K562 (cell line): ENCODE data around the gene THBS2. TPM values are rescaled to one million over a fixed set of nuclear protein-coding genes. Genes with fewer than 3 reads are reported as not detected.
A peak's percentile ranks its signal among the peaks of the same experiment; 100 is the strongest.

ENCODE experiments used
- ATAC-seq: fragments of 200-7000 bp; cut with Tn5 transposase; 3 replicates; pipeline ENCODE4 v1.9.1; 2020; ENCODE audit warnings: moderate library complexity
- Bru-seq: library from RNA; stranded (reverse); fragments of 400-500 nt; gene quantifications from one replicate; lab custom pipeline; 2021; lab: Mats Ljungman, UMichigan
- BruChase-seq, 2 experiments: library from RNA; stranded (reverse); fragments of 400-500 nt; gene quantifications; one replicate each; lab custom pipeline; 2021; lab: Mats Ljungman, UMichigan
- BruUV-seq: library from RNA; stranded (reverse); fragments of 400-500 nt; replicated peaks from 2 replicates; lab custom pipeline; 2021; lab: Mats Ljungman, UMichigan
- CTCF ChIA-PET: fragments of 300-600 bp; formaldehyde crosslinking; extraction: SDS; loops from one replicate; lab custom pipeline; 2021; ENCODE audit warnings: low intra/inter-chr PET ratio; lab: Yijun Ruan, JAX
- POLR2A ChIA-PET: fragments of 300-600, 350-650 bp; sonication (Branson Sonifier 250); formaldehyde crosslinking; extraction: SDS; loops from one replicate; lab custom pipeline; 2021; ENCODE audit warnings: antibody characterized with exemption, inconsistent platforms; lab: Yijun Ruan, JAX
- DNase-seq, 4 experiments: peaks; one replicate each; pipeline versions ENCODE4 v3.0.0 to v3.0.0-alpha.2; 2011 to 2018; ENCODE audit warnings: low spot score in 3 of 4, mixed read lengths in 3 of 4; ENCODE audit errors: extremely low read depth in 1 of 4
- FAIRE-seq: peaks from 2 replicates; lab custom pipeline; 2011; peaks lifted over from hg19 to GRCh38; lab: Jason Lieb, UNC
- H2AFZ ChIP-seq: 2 replicates; pipeline ENCODE4 v1.6.0; 2011; ENCODE audit warnings: low read depth, low read length, control low read depth, inconsistent platforms
- H3K27ac ChIP-seq: fragments of 200-600 bp; 3 replicates; pipeline ENCODE4 v1.8.0; 2011; ENCODE audit warnings: low read depth, mild to moderate bottlenecking, control low read depth, inconsistent platforms, low read length, moderate library complexity, mixed read lengths; ENCODE audit errors: extremely low read depth
- H3K27me3 ChIP-seq, 2 experiments: fragments of 300-600 bp in 1 of 2; 2 replicates in 1 of 2; 3 replicates in 1 of 2; pipeline versions ENCODE4 v1.6.0 to v1.8.0; 2011; ENCODE audit warnings: inconsistent platforms in 2 of 2, low read length in 2 of 2, mild to moderate bottlenecking in 1 of 2, mixed read lengths in 1 of 2, moderate library complexity in 1 of 2; ENCODE audit not compliant: control insufficient read depth in 2 of 2, insufficient read depth in 2 of 2
- H3K36me3 ChIP-seq: fragments of 300-600 bp; 3 replicates; pipeline ENCODE4 v1.8.0; 2011; ENCODE audit warnings: mild to moderate bottlenecking, low read length, inconsistent platforms; ENCODE audit not compliant: control insufficient read depth, insufficient read depth
- H3K4me1 ChIP-seq, 2 experiments: fragments of 200-600 bp in 1 of 2; replicated peaks in 1 of 2; 2 replicates in 1 of 2; 3 replicates in 1 of 2; pipeline versions ENCODE4 v1.5.1 to v1.8.0; 2011; ENCODE audit warnings: inconsistent platforms in 2 of 2, low read length in 2 of 2, mild to moderate bottlenecking in 1 of 2, mixed read lengths in 1 of 2, moderate library complexity in 1 of 2; ENCODE audit not compliant: control insufficient read depth in 2 of 2, insufficient read depth in 2 of 2
- H3K4me2 ChIP-seq: 2 replicates; pipeline ENCODE4 v1.6.1; 2011; ENCODE audit warnings: low read length, control low read depth, inconsistent platforms, mixed read lengths; ENCODE audit not compliant: insufficient read depth
- H3K4me3 ChIP-seq: fragments of 200-600 bp; sonication (generic), shearing (Covaris generic); 2 replicates; pipeline ENCODE4 v1.5.1; 2016; ENCODE audit warnings: control low read depth, inconsistent platforms
- H3K79me2 ChIP-seq: fragments of 200-600 bp; 3 replicates; pipeline ENCODE4 v1.8.0; 2011; ENCODE audit warnings: low read length, inconsistent platforms; ENCODE audit not compliant: control insufficient read depth, insufficient read depth
- H3K9ac ChIP-seq, 2 experiments: 2 replicates each; pipeline versions ENCODE4 v1.6.0 to v1.6.1; 2011; ENCODE audit warnings: low read depth in 2 of 2, low read length in 2 of 2, control low read depth in 1 of 2, inconsistent platforms in 1 of 2, mild to moderate bottlenecking in 1 of 2, mixed read lengths in 1 of 2; ENCODE audit not compliant: insufficient read depth in 1 of 2
- H3K9me1 ChIP-seq: one replicate; pipeline ENCODE4 v1.6.0; 2011; ENCODE audit warnings: inconsistent platforms, mild to moderate bottlenecking, low read length, moderate library complexity; ENCODE audit not compliant: control insufficient read depth, insufficient read depth
- H3K9me3 ChIP-seq: replicated peaks from 2 replicates; pipeline ENCODE4 v1.5.1; 2011; ENCODE audit warnings: low read depth, low read length, inconsistent platforms; ENCODE audit not compliant: control insufficient read depth, insufficient read depth
- H4K20me1 ChIP-seq: replicated peaks from 2 replicates; pipeline ENCODE4 v1.6.1; 2011; ENCODE audit warnings: low read length, inconsistent platforms, mixed read lengths; ENCODE audit not compliant: control insufficient read depth, insufficient read depth
- ATF3 ChIP-seq, 2 experiments: fragments of 450-650 bp in 1 of 2; sonication (generic) in 1 of 2; formaldehyde crosslinking in 1 of 2; IDR thresholded peaks in 1 of 2; conservative IDR thresholded peaks in 1 of 2; 2 replicates each; pipeline versions ENCODE4 v1.6.1 to v1.8.1; 2016 to 2023; ENCODE audit warnings: mild to moderate bottlenecking in 2 of 2, moderate library complexity in 2 of 2, inconsistent platforms in 1 of 2, missing genetic modification reagents in 1 of 2
- CBX8 ChIP-seq: fragments of 200-600 bp; sonication (generic); IDR thresholded peaks from 2 replicates; pipeline ENCODE4 v1.6.1; 2012; ENCODE audit warnings: borderline replicate concordance, mixed run types, low read depth, mild to moderate bottlenecking, moderate library complexity, mixed read lengths, low read length, control low read depth, inconsistent platforms; ENCODE audit not compliant: poor library complexity, severe bottlenecking; ENCODE audit errors: extremely low read depth
- IRF1 ChIP-seq: sonication (generic); formaldehyde crosslinking; IDR thresholded peaks from 2 replicates; pipeline ENCODE4 v1.8.0; 2022; ENCODE audit warnings: missing genetic modification reagents, mild to moderate bottlenecking, borderline replicate concordance
- PKNOX1 ChIP-seq: fragments of 450-650 bp; IDR thresholded peaks from 2 replicates; pipeline ENCODE4 v1.6.1; 2016
- WGBS: fragments of 100-300 bp; shearing (Covaris generic); methylation state at CpG from one replicate; pipeline ENCODE4 v1.1.6; 2016; ENCODE audit warnings: low coverage, mixed read lengths; ENCODE audit not compliant: insufficient coverage; ENCODE audit errors: missing lambda C conversion rate; 5-methylcytosine and 5-hydroxymethylcytosine counted together
- in situ Hi-C: fragments of 300-500 bp; cut with MboI; formaldehyde crosslinking; loops from 4 replicates; pipeline ENCODE4 v1.15.0; 2018; ENCODE audit warnings: inconsistent platforms, mixed read lengths
- intact Hi-C: fragments of 100-400 bp; cut with micrococcal nuclease; formaldehyde crosslinking; loops from 2 replicates; pipeline ENCODE4 v1.14.2; 2022
- long read RNA-seq, 3 experiments: library from polyadenylated mRNA in 2 of 3; library from RNA in 1 of 3; unstranded in 2 of 3; stranded (forward) in 1 of 3; transcript quantifications; one replicate each; pipeline ENCODE4 v2.0.0, GENCODE V29; 2019 to 2022
- polyA minus RNA-seq, 3 experiments: library from RNA; depleted of rRNA, polyadenylated mRNA; stranded (reverse); fragments of >200 nt; gene quantifications; 2 replicates each; pipeline ENCODE4 v1.2.3, GENCODE V29; 2011
- polyA plus RNA-seq, 8 experiments: library from polyadenylated mRNA; depleted of rRNA in 4 of 8; stranded (reverse) in 5 of 8; unstranded in 3 of 8; fragments of >200 nt; fragmentation: Nextera tagmentation in 2 of 8; fragmentation: Illumina TruSeq in 1 of 8; extraction: Ambion mirVana in 2 of 8; extraction: Trizol in 1 of 8; gene quantifications; 2 replicates each; pipeline versions ENCODE4 v1.2.1 to v1.2.3, GENCODE V29; 2011 to 2014; ENCODE audit warnings: inconsistent platforms in 1 of 8, missing spikeins in 1 of 8
- total RNA-seq, 7 experiments: library from RNA; depleted of rRNA in 6 of 7; stranded (reverse); fragments of >200 nt in 6 of 7; fragmentation: Illumina TruSeq in 2 of 7; extraction: Trizol in 2 of 7; gene quantifications; 2 replicates each; pipeline versions ENCODE4 v1.2.1 to v1.2.3, GENCODE V29; 2011 to 2021; ENCODE audit warnings: low replicate concordance in 1 of 7

Gene THBS2
- not detected in 2 replicates for total RNA-seq (2011; cell fraction: chromatin; rRNA removed; ENCODE audit: low replicate concordance)
- not detected in 2 replicates for total RNA-seq (2011; cell fraction: nucleolus; rRNA removed)
- not detected in 2 replicates for total RNA-seq (2011; cell fraction: nucleoplasm; rRNA removed)
- total RNA-seq (2014; rRNA removed): not detected in 2 replicates
- total RNA-seq (2014; rRNA removed; fragmentation: Illumina TruSeq; extraction: Trizol): not detected in 2 replicates
- total RNA-seq (2015; rRNA removed; fragmentation: Illumina TruSeq; extraction: Trizol): not detected in 2 replicates
- 0.11 and 0.27 TPM in 2 replicates for total RNA-seq (2021)
- polyA plus RNA-seq (2011; rRNA removed): not detected in 2 replicates
- not detected in 2 replicates for polyA plus RNA-seq (2011; cell fraction: cytosol; rRNA removed)
- not detected in 2 replicates for polyA plus RNA-seq (2011; cell fraction: nucleus; rRNA removed)
- polyA plus RNA-seq (2012): 0.09 and 0.19 TPM in 2 replicates
- polyA plus RNA-seq (2014; fragmentation: Illumina TruSeq; extraction: Trizol): not detected in 2 replicates
- polyA plus RNA-seq (2014; fragmentation: Nextera tagmentation; extraction: Ambion mirVana): under 1 TPM; 0.03 TPM
- not detected in 2 replicates for polyA plus RNA-seq (2014; rRNA removed)
- not detected in 2 replicates for polyA minus RNA-seq (2011; rRNA and poly(A)+ RNA removed)
- polyA minus RNA-seq (2011; cell fraction: cytosol; rRNA and poly(A)+ RNA removed): not detected in 2 replicates
- polyA minus RNA-seq (2011; cell fraction: nucleus; rRNA and poly(A)+ RNA removed): not detected in 2 replicates
- not detected for Bru-seq, nascent RNA
- BruChase-seq, experiment 1, labeled RNA remaining after a 2-hour chase: not detected
- BruChase-seq, experiment 2, labeled RNA remaining after a 6-hour chase: not detected
- long read RNA-seq, experiment 1: 0 reads
- long read RNA-seq, experiment 2: 0 reads
- long read RNA-seq, experiment 3: 0 reads

GRCh38 chr6:169253337-169254238, at the start of gene THBS2:
THBS2 (minus strand) TSS chr6:169253846; CDS start chr6:169250784, 3,062 bp downstream.
- Histone ChIP-seq H3K9me3 (no peaks in the 10 kb centered on the region), H3K4me3 (no peak within 1 kb of the TSS), H3K79me2 (no peaks in the 10 kb centered on the region), H2AFZ (no peak within 1 kb of the TSS), H3K4me2 (no peak within 1 kb of the TSS), H3K9ac (no peak within 1 kb of the TSS), H4K20me1 (0 out of 2 replicates have a peak, but pooled peaks cover 4% of the 10 kb centered on the region), H3K27me3 (peaks cover 57 to 69% of the 10 kb centered on the region in 2 experiments), H3K4me1 (peaks cover 0 to 5% of the 10 kb centered on the region in 2 experiments; a peak in 1 of 5 replicates), H3K27ac (no peak within 1 kb of the TSS), H3K9me1 (no peaks in the 10 kb centered on the region), H3K36me3 (no peaks in the 10 kb centered on the region)
- ATAC-seq: peak; percentile 54; the same call in 2 of the 3 replicates
- in situ Hi-C loops (no loop called here), intact Hi-C loops (no loop called here)
- ChIA-PET CTCF (no interaction called here), POLR2A (no interaction called here)
- DNase-seq: no peak
- no TSS peak for BruUV-seq
- WGBS: 1% methylated on average over 34 of the region's 34 CpGs
- TF ChIP-seq CBX8 (no peak), IRF1 (no peak), ATF3 (IDR thresholded peaks at IDR 0.05) (peak; percentile 35; the same call in 1 of the 2 replicates), ATF3 (CRISPR knock-in tag; conservative IDR thresholded peaks at IDR 0.05) (no peak), PKNOX1 (peak; percentile 78)
- FAIRE-seq: no peak
